Measurements from ENCODE around the gene CAT. TPM values are rescaled to one million over a fixed set of nuclear protein-coding genes. Genes with fewer than 3 reads are reported as not detected.

The CAT gene
- total and polyA plus RNA-seq, 9 of the 15 experiments (the other 6 are each of a cell fraction or from before 2014, with no cell fraction given) = 86.7 to 183 (median 114) TPM

DNA sequence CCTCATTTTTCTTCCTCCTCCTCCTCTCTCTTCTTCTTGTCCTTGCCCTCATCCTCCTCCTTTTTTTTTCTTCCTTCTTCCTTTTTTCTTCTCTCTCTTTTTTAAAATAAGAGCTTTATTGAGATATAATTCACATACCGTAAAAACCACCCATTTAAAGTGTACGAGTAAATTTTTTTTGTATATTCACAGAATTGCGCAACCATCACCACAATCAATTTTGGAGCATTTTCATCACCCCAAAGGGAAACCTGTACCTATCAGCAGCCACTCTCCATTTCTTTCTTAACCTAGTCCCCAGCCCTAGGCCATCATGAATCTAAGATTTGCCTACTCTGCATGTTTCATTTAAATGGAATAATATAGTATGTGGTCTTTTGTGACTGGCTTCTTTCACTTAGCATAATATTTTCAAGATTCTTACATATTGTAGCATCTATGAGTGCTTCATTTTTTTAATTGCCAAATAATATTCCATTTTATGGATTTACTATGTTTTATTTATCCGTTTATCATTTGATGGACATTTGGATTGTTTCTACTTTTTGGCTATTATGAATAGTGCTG, 35.0 kb downstream of the CAT start (continued):
- TF ChIP-seq, protein P1, sequence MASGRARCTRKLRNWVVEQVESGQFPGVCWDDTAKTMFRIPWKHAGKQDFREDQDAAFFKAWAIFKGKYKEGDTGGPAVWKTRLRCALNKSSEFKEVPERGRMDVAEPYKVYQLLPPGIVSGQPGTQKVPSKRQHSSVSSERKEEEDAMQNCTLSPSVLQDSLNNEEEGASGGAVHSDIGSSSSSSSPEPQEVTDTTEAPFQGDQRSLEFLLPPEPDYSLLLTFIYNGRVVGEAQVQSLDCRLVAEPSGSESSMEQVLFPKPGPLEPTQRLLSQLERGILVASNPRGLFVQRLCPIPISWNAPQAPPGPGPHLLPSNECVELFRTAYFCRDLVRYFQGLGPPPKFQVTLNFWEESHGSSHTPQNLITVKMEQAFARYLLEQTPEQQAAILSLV (tag; IDR thresholded peaks at IDR 0.05) = peak; percentile 80; the same call in 1 of the 2 replicates
- TF ChIP-seq KHSRP (IDR thresholded peaks at IDR 0.05) = no peak
- TF ChIP-seq SETDB1 (IDR thresholded peaks at IDR 0.05; ENCODE audit: low read length) = no peak
- TF ChIP-seq ZNF253 (CRISPR knock-in tag; conservative IDR thresholded peaks at IDR 0.05) = no peak
- 0 out of 4 replicates have a peak, but pooled peaks of 1 of the 2 experiments have one; percentile 13 for TF ChIP-seq ZNF639 (CRISPR knock-in tag; conservative IDR thresholded peaks at IDR 0.05 in 1 of 2, IDR thresholded peaks at IDR 0.05 in 1 of 2)
- peak; percentile 62; the same call in 1 of the 2 replicates for TF ChIP-seq ZNF316 (IDR thresholded peaks at IDR 0.05)
- TF ChIP-seq, protein P2, sequence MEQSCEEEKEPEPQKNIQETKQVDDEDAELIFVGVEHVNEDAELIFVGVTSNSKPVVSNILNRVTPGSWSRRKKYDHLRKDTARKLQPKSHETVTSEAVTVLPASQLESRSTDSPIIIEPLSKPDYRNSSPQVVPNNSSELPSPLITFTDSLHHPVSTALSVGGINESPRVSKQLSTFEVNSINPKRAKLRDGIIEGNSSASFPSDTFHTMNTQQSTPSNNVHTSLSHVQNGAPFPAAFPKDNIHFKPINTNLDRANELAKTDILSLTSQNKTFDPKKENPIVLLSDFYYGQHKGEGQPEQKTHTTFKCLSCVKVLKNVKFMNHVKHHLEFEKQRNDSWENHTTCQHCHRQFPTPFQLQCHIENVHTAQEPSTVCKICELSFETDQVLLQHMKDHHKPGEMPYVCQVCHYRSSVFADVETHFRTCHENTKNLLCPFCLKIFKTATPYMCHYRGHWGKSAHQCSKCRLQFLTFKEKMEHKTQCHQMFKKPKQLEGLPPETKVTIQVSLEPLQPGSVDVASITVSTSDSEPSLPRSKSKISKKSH (CRISPR knock-in tag; IDR thresholded peaks at IDR 0.05) = no peak
